ENCODE results near the gene SLC35A3.

The SLC35A3 gene

DNA sequence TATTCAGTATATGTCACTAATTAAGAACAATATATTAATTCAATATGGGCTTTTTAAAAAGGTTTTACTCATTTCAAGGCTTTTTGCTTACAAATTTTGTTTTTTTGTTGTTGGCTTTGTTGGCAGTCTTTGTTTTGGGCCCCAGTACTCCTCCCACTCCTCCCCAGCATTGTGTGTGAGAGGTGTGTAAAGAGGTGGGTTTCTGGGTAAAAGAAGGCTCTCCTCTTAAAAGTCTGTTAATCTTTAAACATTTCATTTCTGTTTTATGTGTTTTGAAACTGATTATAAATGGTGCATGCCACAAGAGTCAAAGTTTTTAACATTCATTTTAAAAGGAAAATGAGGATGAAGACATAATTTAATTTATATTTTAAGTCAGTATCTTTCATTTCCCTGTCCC is 83.3 kb downstream of the SLC35A3 start:
- DNase-seq (ENCODE audit: low read depth in 2 of 2), result no peak
- TF ChIP-seq, protein P1, sequence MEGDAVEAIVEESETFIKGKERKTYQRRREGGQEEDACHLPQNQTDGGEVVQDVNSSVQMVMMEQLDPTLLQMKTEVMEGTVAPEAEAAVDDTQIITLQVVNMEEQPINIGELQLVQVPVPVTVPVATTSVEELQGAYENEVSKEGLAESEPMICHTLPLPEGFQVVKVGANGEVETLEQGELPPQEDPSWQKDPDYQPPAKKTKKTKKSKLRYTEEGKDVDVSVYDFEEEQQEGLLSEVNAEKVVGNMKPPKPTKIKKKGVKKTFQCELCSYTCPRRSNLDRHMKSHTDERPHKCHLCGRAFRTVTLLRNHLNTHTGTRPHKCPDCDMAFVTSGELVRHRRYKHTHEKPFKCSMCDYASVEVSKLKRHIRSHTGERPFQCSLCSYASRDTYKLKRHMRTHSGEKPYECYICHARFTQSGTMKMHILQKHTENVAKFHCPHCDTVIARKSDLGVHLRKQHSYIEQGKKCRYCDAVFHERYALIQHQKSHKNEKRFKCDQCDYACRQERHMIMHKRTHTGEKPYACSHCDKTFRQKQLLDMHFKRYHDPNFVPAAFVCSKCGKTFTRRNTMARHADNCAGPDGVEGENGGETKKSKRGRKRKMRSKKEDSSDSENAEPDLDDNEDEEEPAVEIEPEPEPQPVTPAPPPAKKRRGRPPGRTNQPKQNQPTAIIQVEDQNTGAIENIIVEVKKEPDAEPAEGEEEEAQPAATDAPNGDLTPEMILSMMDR (IDR thresholded peaks at IDR 0.05; ENCODE audit: low read depth, low read length), result no peak
- no peak overlapping the region for H3K4me3 ChIP-seq (replicated peaks in 1 of 2; ENCODE audit: low read depth in 2 of 2, low read length in 2 of 2)

DNA sequence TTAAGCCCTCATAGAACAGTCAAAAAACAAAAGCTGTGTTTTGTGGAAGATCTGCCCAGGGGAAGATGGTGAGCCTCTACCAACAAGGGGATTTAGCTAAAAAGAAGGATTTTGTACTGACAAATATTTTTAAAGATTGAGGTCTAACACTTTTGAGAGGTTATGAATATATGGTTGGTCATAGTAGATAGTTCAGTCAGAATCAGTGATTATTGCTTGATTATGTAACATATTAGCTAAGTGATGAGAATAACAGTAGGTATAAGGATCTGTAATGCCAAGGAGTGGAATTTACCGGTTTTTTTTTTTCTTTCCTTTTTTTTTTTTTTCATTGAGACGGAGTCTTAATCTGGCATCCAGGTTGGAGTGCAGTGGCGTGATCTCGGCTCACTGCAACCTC is 83.9 kb downstream of the SLC35A3 start:
- no peak for DNase-seq (ENCODE audit: low read depth in 2 of 2)
- H3K4me3 ChIP-seq (replicated peaks in 1 of 2; ENCODE audit: low read depth in 2 of 2, low read length in 2 of 2), result no peak overlapping the region
- TF ChIP-seq, protein P1 (IDR thresholded peaks at IDR 0.05; ENCODE audit: low read depth, low read length), result no peak

DNA sequence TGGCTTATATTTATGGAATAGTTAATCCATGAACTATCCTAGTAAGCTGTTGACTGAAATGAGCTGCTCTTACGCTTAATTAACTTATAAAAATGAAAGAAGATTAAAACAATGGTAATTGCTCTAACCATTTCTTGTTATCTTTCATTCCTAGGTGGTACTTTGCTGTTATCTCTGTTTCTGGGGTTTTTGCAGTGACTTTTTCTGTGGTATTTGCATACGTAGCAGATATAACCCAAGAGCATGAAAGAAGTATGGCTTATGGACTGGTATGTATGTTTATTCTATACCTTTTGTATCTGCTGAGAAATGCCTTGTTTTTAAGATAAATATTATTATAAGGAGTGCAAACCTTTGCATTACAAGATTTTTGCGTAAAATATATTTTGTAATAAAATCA is 91.9 kb downstream of the SLC35A3 start:
- TF ChIP-seq, protein P1 (IDR thresholded peaks at IDR 0.05; ENCODE audit: low read depth, low read length), result no peak
- DNase-seq (ENCODE audit: low read depth in 2 of 2), result no peak
- H3K4me3 ChIP-seq (replicated peaks in 1 of 2; ENCODE audit: low read depth in 2 of 2, low read length in 2 of 2), result no peak overlapping the region

DNA sequence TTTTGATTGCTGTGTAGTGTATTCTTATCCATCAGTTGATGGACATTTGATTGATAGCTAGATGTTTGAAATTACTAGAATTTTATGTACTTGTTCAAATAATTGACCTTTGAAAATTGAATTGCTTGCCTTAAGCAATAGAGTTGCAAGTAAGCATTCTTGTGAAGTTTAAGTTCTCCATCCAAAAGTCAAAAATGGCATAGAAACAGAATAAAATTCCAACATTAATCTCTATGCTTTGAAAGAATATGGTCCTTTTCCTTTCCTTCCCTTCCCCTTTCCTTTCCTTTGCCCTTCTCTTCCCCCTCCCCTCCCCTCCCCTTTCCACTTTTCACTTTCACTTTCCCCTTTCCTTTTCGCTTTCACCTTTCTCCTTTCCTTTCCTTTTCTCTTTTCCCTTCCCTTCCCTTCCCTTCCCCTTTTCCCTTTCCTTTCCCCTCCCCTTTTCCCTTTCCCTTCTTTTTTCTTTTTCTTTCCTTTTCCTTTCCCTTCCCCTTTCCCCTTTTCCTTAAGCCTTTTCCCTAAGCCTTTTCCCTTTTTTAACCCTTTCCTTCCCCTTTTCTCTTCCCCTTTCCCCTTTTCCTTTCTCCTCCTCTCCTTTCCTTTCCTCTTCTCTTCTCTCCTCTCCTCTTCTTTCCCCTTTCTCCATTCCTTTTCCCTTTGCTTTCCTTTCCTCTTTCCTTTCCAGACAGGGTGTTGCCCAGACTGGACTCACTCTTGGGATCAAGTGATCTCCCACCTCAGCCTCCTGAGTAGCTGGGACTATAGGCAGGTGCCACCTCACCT is 95.6 kb downstream of the SLC35A3 start:
- peak in 1 of 2 donors; percentile 19 for DNase-seq (ENCODE audit: low read depth in 2 of 2)
- TF ChIP-seq, protein P1 (IDR thresholded peaks at IDR 0.05; ENCODE audit: low read depth, low read length), result no peak

DNA sequence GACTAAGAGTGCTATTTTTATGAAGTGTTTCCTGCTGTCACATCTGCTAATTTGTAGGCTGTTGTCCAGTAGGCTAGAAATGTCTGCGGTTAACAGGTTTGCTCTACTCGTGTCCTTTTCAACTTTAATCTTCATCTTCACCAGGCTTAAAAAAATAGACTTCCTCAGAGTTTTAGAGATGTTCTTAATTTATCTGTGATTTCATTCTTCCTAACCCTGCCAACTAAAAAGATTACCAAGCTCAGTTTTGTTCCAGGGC is 96.1 kb downstream of the SLC35A3 start:
- TF ChIP-seq, protein P1 (IDR thresholded peaks at IDR 0.05; ENCODE audit: low read depth, low read length), result no peak
- no peak overlapping the region for H3K4me3 ChIP-seq (replicated peaks in 1 of 2; ENCODE audit: low read depth in 2 of 2, low read length in 2 of 2)
- DNase-seq (ENCODE audit: low read depth in 2 of 2), result no peak

More for the DNA sequence above, 95.6 kb downstream of the SLC35A3 start:
- no peak overlapping the region for H3K4me3 ChIP-seq (replicated peaks in 1 of 2; ENCODE audit: low read depth in 2 of 2, low read length in 2 of 2)

DNA sequence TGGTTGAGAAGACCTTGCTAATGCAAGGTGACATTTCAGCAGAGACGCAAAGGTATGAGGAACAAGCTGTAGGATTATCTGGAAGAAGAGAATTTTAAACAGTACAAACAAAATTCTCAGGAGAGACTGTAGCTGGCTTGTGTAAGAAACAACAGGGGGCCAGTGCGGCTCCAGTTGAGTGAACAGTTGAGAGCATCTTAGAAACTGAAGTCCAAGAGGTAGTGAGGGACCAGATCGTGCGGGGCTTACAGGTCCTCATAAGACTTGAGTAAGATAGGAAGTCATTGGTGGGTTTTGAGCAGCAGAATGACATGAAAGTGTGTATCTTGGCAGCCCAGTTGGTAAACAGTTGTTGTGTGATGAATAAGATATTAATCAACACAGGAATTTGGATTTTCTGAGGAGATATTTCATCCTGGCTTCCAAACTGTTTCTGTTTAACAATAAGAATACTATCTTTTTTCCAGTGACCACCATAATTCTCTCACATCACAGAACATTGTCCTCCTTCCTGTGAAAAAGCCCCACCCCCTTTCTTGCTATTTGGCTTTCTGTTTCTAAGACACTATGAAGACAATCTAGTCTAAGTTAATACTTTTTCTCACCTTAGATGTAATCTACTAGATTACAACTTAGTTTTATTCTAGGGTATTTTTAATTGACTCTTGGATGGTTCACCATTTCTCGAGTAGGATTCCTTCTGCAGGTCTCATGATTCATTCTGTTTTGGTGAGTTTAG is 100.6 kb downstream of the SLC35A3 start:
- TF ChIP-seq, protein P1 (IDR thresholded peaks at IDR 0.05; ENCODE audit: low read depth, low read length), result no peak
- no peak for DNase-seq (ENCODE audit: low read depth in 2 of 2)
- no peak overlapping the region for H3K4me3 ChIP-seq (replicated peaks in 1 of 2; ENCODE audit: low read depth in 2 of 2, low read length in 2 of 2)
